Measurements from ENCODE around the gene CBX8. TPM values are rescaled to one million over a fixed set of nuclear protein-coding genes. Genes with fewer than 3 reads are reported as not detected.

The CBX8 gene
- total RNA-seq, 1 experiment from 2014 or later: 8.0 TPM

- H4K20me1 ChIP-seq (ENCODE audit: insufficient read depth, low read depth, low read length): peaks cover 40% of the 10 kb centered on the region
- no peaks in the 10 kb centered on the region for H3K9me3 ChIP-seq (ENCODE audit: low read length)
- peak overlapping the region; percentile 64; the same call in 1 of the 2 replicates for H3K27ac ChIP-seq (ENCODE audit: low read length)
- no peaks in the 10 kb centered on the region for H3K27me3 ChIP-seq (ENCODE audit: low read length)
- no peak overlapping the region for H2AFZ ChIP-seq (ENCODE audit: low read length)
- H3K4me1 ChIP-seq (ENCODE audit: low read length): peaks cover 18% of the 10 kb centered on the region
- H3K79me2 ChIP-seq (ENCODE audit: low read length): peaks cover 24% of the 10 kb centered on the region
- H3K36me3 ChIP-seq (ENCODE audit: insufficient read depth, low read length): peaks cover 4% of the 10 kb centered on the region; the same call in 1 of the 2 replicates
- H3K9ac ChIP-seq (ENCODE audit: low read length): peak overlapping the region; percentile 78
- H3K9me2 ChIP-seq (replicated peaks; ENCODE audit: insufficient read depth, low read length): no peaks in the 10 kb centered on the region
- peak overlapping the region; percentile 73 for H3K4me2 ChIP-seq (ENCODE audit: low read depth, low read length, poor library complexity, severe bottlenecking)
- peak overlapping the region; percentile 85 for H3K4me3 ChIP-seq (ENCODE audit: low read length)
- DNase-seq: peak; percentile 76
These were observed 40.4 kb upstream of the CBX8 start for GRCh38 chr17:79836972-79837887.

GRCh38 chr17:79836510-79836971 is 39.7 kb upstream of the CBX8 start:
- Histone ChIP-seq H3K27ac (ENCODE audit: low read length) (no peak overlapping the region), H3K79me2 (ENCODE audit: low read length) (peaks cover 24% of the 10 kb centered on the region), H3K4me1 (ENCODE audit: low read length) (peaks cover 18% of the 10 kb centered on the region), H4K20me1 (ENCODE audit: insufficient read depth, low read depth, low read length) (peaks cover 42% of the 10 kb centered on the region), H3K9ac (ENCODE audit: low read length) (peak overlapping the region; percentile 78; the same call in 1 of the 2 replicates), H3K9me2 (replicated peaks; ENCODE audit: insufficient read depth, low read length) (no peaks in the 10 kb centered on the region), H3K9me3 (ENCODE audit: low read length) (no peaks in the 10 kb centered on the region), H2AFZ (ENCODE audit: low read length) (no peak overlapping the region), H3K4me2 (ENCODE audit: low read depth, low read length, poor library complexity, severe bottlenecking) (peak overlapping the region; percentile 73), H3K27me3 (ENCODE audit: low read length) (no peaks in the 10 kb centered on the region), H3K36me3 (ENCODE audit: insufficient read depth, low read length) (peaks cover 4% of the 10 kb centered on the region; the same call in 1 of the 2 replicates), H3K4me3 (ENCODE audit: low read length) (peak overlapping the region; percentile 85; the same call in 1 of the 2 replicates)
- no peak for DNase-seq

GRCh38 chr17:79835953-79836509 is 39.2 kb upstream of the CBX8 start:
- H3K79me2 ChIP-seq (ENCODE audit: low read length): peaks cover 24% of the 10 kb centered on the region

GRCh38 chr17:79835470-79835899 is 38.6 kb upstream of the CBX8 start:
- peaks cover 4% of the 10 kb centered on the region; the same call in 1 of the 2 replicates for H3K36me3 ChIP-seq (ENCODE audit: insufficient read depth, low read length)
- H3K9me3 ChIP-seq (ENCODE audit: low read length): no peaks in the 10 kb centered on the region
- H3K4me1 ChIP-seq (ENCODE audit: low read length): peaks cover 18% of the 10 kb centered on the region
- DNase-seq: no peak
- no peaks in the 10 kb centered on the region for H3K27me3 ChIP-seq (ENCODE audit: low read length)
- no peaks in the 10 kb centered on the region for H3K9me2 ChIP-seq (replicated peaks; ENCODE audit: insufficient read depth, low read length)
- no peak overlapping the region for H3K27ac ChIP-seq (ENCODE audit: low read length)
- H3K79me2 ChIP-seq (ENCODE audit: low read length): peaks cover 24% of the 10 kb centered on the region
- H3K9ac ChIP-seq (ENCODE audit: low read length): no peak overlapping the region
- peaks cover 47% of the 10 kb centered on the region for H4K20me1 ChIP-seq (ENCODE audit: insufficient read depth, low read depth, low read length)
- no peak overlapping the region for H3K4me2 ChIP-seq (ENCODE audit: low read depth, low read length, poor library complexity, severe bottlenecking)
- no peak overlapping the region for H2AFZ ChIP-seq (ENCODE audit: low read length)
- no peak overlapping the region for H3K4me3 ChIP-seq (ENCODE audit: low read length)

More at GRCh38 chr17:79835953-79836509, 39.2 kb upstream of the CBX8 start:
- Histone ChIP-seq H4K20me1 (ENCODE audit: insufficient read depth, low read depth, low read length) (peaks cover 47% of the 10 kb centered on the region), H2AFZ (ENCODE audit: low read length) (no peak overlapping the region), H3K9me3 (ENCODE audit: low read length) (no peaks in the 10 kb centered on the region), H3K9me2 (replicated peaks; ENCODE audit: insufficient read depth, low read length) (no peaks in the 10 kb centered on the region), H3K4me1 (ENCODE audit: low read length) (peaks cover 18% of the 10 kb centered on the region), H3K9ac (ENCODE audit: low read length) (no peak overlapping the region), H3K36me3 (ENCODE audit: insufficient read depth, low read length) (peaks cover 4% of the 10 kb centered on the region; the same call in 1 of the 2 replicates), H3K27me3 (ENCODE audit: low read length) (no peaks in the 10 kb centered on the region), H3K27ac (ENCODE audit: low read length) (no peak overlapping the region), H3K4me2 (ENCODE audit: low read depth, low read length, poor library complexity, severe bottlenecking) (peak overlapping the region; percentile 73), H3K4me3 (ENCODE audit: low read length) (no peak overlapping the region)
- no peak for DNase-seq

- Histone ChIP-seq H3K36me3 (ENCODE audit: insufficient read depth, low read length) (peaks cover 4% of the 10 kb centered on the region; the same call in 1 of the 2 replicates), H3K27me3 (ENCODE audit: low read length) (no peaks in the 10 kb centered on the region), H3K79me2 (ENCODE audit: low read length) (peaks cover 24% of the 10 kb centered on the region), H3K4me3 (ENCODE audit: low read length) (no peak overlapping the region), H3K9ac (ENCODE audit: low read length) (no peak overlapping the region), H4K20me1 (ENCODE audit: insufficient read depth, low read depth, low read length) (peaks cover 47% of the 10 kb centered on the region), H3K4me1 (ENCODE audit: low read length) (peaks cover 18% of the 10 kb centered on the region), H3K4me2 (ENCODE audit: low read depth, low read length, poor library complexity, severe bottlenecking) (no peak overlapping the region), H3K9me3 (ENCODE audit: low read length) (no peaks in the 10 kb centered on the region), H2AFZ (ENCODE audit: low read length) (no peak overlapping the region), H3K9me2 (replicated peaks; ENCODE audit: insufficient read depth, low read length) (no peaks in the 10 kb centered on the region), H3K27ac (ENCODE audit: low read length) (no peak overlapping the region)
- DNase-seq: peak; percentile 80
These were observed 37.9 kb upstream of the CBX8 start for GRCh38 chr17:79834565-79835469.

- Histone ChIP-seq H3K4me2 (ENCODE audit: low read depth, low read length, poor library complexity, severe bottlenecking) (no peak overlapping the region), H4K20me1 (ENCODE audit: insufficient read depth, low read depth, low read length) (peaks cover 47% of the 10 kb centered on the region), H3K9me2 (replicated peaks; ENCODE audit: insufficient read depth, low read length) (no peaks in the 10 kb centered on the region), H3K4me1 (ENCODE audit: low read length) (peaks cover 18% of the 10 kb centered on the region), H2AFZ (ENCODE audit: low read length) (no peak overlapping the region), H3K27me3 (ENCODE audit: low read length) (no peaks in the 10 kb centered on the region), H3K9me3 (ENCODE audit: low read length) (no peaks in the 10 kb centered on the region), H3K36me3 (ENCODE audit: insufficient read depth, low read length) (peaks cover 4% of the 10 kb centered on the region; the same call in 1 of the 2 replicates), H3K9ac (ENCODE audit: low read length) (no peak overlapping the region), H3K79me2 (ENCODE audit: low read length) (peaks cover 24% of the 10 kb centered on the region), H3K27ac (ENCODE audit: low read length) (no peak overlapping the region), H3K4me3 (ENCODE audit: low read length) (no peak overlapping the region)
- DNase-seq: no peak
These were observed 37.1 kb upstream of the CBX8 start for GRCh38 chr17:79833744-79834564.

GRCh38 chr17:79833110-79833450 is 36.2 kb upstream of the CBX8 start:
- Histone ChIP-seq H2AFZ (ENCODE audit: low read length) (no peak overlapping the region), H3K9me3 (ENCODE audit: low read length) (no peaks in the 10 kb centered on the region), H3K79me2 (ENCODE audit: low read length) (peaks cover 20% of the 10 kb centered on the region), H4K20me1 (ENCODE audit: insufficient read depth, low read depth, low read length) (peaks cover 45% of the 10 kb centered on the region), H3K36me3 (ENCODE audit: insufficient read depth, low read length) (peaks cover 4% of the 10 kb centered on the region; the same call in 1 of the 2 replicates), H3K9ac (ENCODE audit: low read length) (no peak overlapping the region), H3K4me1 (ENCODE audit: low read length) (peaks cover 17% of the 10 kb centered on the region), H3K27me3 (ENCODE audit: low read length) (no peaks in the 10 kb centered on the region), H3K4me3 (ENCODE audit: low read length) (no peak overlapping the region), H3K9me2 (replicated peaks; ENCODE audit: insufficient read depth, low read length) (no peaks in the 10 kb centered on the region), H3K4me2 (ENCODE audit: low read depth, low read length, poor library complexity, severe bottlenecking) (no peak overlapping the region), H3K27ac (ENCODE audit: low read length) (no peak overlapping the region)
- DNase-seq: peak; percentile 46

Data from Karpas-422 (cell line).